ENCODE measurements around the gene CENPK.
"Not testable (repeated sequence)": the region's sequence is repeated elsewhere in the genome, so short reads cannot be mapped to it uniquely, and the experiment has no call there.

DNA sequence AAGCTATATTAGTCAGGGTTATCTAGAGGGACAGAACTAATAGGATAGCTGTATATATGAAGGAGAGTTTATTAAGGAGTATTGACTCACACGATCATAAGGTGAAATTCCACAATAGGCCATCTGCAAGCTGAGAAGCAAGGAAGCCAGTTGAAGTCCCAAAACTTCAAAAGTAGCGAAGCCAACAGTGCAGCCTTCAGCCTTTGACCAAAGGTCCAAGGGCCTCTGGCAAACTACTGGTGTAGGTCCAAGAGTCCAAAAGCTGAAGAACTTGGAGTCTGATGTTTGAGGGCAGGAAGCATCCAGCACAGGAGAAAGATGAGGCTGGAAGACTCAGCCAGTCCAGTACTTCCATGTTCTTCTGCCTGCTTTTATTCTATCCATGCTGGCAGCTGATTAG lies 76.2 kb downstream of the CENPK start:
- TF ChIP-seq, protein P1, sequence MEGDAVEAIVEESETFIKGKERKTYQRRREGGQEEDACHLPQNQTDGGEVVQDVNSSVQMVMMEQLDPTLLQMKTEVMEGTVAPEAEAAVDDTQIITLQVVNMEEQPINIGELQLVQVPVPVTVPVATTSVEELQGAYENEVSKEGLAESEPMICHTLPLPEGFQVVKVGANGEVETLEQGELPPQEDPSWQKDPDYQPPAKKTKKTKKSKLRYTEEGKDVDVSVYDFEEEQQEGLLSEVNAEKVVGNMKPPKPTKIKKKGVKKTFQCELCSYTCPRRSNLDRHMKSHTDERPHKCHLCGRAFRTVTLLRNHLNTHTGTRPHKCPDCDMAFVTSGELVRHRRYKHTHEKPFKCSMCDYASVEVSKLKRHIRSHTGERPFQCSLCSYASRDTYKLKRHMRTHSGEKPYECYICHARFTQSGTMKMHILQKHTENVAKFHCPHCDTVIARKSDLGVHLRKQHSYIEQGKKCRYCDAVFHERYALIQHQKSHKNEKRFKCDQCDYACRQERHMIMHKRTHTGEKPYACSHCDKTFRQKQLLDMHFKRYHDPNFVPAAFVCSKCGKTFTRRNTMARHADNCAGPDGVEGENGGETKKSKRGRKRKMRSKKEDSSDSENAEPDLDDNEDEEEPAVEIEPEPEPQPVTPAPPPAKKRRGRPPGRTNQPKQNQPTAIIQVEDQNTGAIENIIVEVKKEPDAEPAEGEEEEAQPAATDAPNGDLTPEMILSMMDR (IDR thresholded peaks at IDR 0.05; ENCODE audit: insufficient read depth, low read depth, low read length) = not testable (repeated sequence)
- not testable (repeated sequence) for TF ChIP-seq EZH2 (IDR thresholded peaks at IDR 0.05; ENCODE audit: insufficient read depth, low read length)
